Measurements from ENCODE around the gene AFMID. TPM values are rescaled to one million over a fixed set of nuclear protein-coding genes. Genes with fewer than 3 reads are reported as not detected.

Gene AFMID
- total RNA-seq, 1 experiment from 2014 or later, result 104 TPM

- no peak overlapping the region for H3K4me2 ChIP-seq (ENCODE audit: low read depth, low read length, poor library complexity, severe bottlenecking)
- no peaks in the 10 kb centered on the region for H3K9me3 ChIP-seq (ENCODE audit: low read length)
- H3K79me2 ChIP-seq (ENCODE audit: low read length), result no peaks in the 10 kb centered on the region
- no peak overlapping the region for H2AFZ ChIP-seq (ENCODE audit: low read length)
- DNase-seq, result no peak
- H3K9me2 ChIP-seq (replicated peaks; ENCODE audit: insufficient read depth, low read length), result no peaks in the 10 kb centered on the region
- H3K36me3 ChIP-seq (ENCODE audit: insufficient read depth, low read length), result peaks cover 9% of the 10 kb centered on the region
- H4K20me1 ChIP-seq (ENCODE audit: insufficient read depth, low read depth, low read length), result peaks cover 15% of the 10 kb centered on the region
- no peak overlapping the region for H3K4me3 ChIP-seq (ENCODE audit: low read length)
- peaks cover 13% of the 10 kb centered on the region for H3K4me1 ChIP-seq (ENCODE audit: low read length)
- H3K27ac ChIP-seq (ENCODE audit: low read length), result no peak overlapping the region
- H3K27me3 ChIP-seq (ENCODE audit: low read length), result no peaks in the 10 kb centered on the region
- no peak overlapping the region for H3K9ac ChIP-seq (ENCODE audit: low read length)
These were observed 44.9 kb upstream of the AFMID start for GRCh38 chr17:78142119-78142861.

DNA sequence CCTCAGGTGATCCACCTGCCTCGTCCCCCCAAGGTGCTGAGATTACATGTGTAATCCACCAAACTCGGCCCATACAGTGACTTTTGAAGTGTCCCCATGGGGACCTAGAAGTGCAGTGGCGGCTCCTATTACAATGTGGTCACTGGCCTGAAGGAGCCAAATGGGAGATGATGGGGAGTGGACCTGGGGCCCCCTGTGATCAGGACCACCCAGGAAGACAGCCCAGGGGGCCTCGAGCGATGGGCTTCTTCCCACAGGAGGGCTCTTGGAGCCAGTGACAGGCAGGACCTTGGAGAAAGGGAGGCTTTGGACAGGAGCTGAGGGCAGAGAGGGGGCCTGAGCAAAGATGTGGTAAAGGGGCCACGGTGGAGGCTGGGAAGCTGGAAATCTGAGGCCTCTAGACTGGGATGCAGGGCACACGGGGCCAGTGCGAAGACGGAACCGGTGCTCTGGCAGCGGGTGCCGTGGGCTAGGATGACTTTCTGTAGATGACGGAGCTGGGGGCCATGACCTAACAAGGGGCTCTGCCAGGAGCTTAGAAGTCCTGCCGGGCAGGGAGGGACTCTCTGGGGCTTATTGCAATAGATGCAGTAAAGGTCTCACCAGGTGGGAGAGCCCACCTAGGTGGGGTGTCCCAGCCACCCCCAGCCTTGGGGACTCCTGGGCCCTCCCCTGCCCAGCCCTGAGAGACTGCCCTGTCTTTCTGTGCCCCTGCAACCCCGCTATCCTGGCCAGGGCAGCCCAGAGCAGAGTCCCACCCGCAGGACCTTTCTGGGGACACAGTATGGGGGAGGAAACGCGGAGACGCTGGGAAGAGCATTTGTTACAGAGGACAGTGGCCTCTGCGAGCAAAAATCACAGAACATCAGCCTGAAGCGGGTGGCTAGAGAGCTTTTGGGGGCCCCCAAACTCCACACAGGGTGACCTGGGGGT, 43.7 kb upstream of the AFMID start:
- no peak for DNase-seq
- no peaks in the 10 kb centered on the region for H3K79me2 ChIP-seq (ENCODE audit: low read length)
- no peak overlapping the region for H2AFZ ChIP-seq (ENCODE audit: low read length)
- H3K4me2 ChIP-seq (ENCODE audit: low read depth, low read length, poor library complexity, severe bottlenecking), result no peak overlapping the region
- H3K36me3 ChIP-seq (ENCODE audit: insufficient read depth, low read length), result peaks cover 9% of the 10 kb centered on the region
- peaks cover 18% of the 10 kb centered on the region for H3K4me1 ChIP-seq (ENCODE audit: low read length)
- H3K9ac ChIP-seq (ENCODE audit: low read length), result no peak overlapping the region
- H4K20me1 ChIP-seq (ENCODE audit: insufficient read depth, low read depth, low read length), result peaks cover 15% of the 10 kb centered on the region
- no peaks in the 10 kb centered on the region for H3K9me2 ChIP-seq (replicated peaks; ENCODE audit: insufficient read depth, low read length)
- H3K27ac ChIP-seq (ENCODE audit: low read length), result no peak overlapping the region
- H3K9me3 ChIP-seq (ENCODE audit: low read length), result no peaks in the 10 kb centered on the region
- H3K27me3 ChIP-seq (ENCODE audit: low read length), result no peaks in the 10 kb centered on the region; the same call in 1 of the 2 replicates
- no peak overlapping the region for H3K4me3 ChIP-seq (ENCODE audit: low read length)

DNA sequence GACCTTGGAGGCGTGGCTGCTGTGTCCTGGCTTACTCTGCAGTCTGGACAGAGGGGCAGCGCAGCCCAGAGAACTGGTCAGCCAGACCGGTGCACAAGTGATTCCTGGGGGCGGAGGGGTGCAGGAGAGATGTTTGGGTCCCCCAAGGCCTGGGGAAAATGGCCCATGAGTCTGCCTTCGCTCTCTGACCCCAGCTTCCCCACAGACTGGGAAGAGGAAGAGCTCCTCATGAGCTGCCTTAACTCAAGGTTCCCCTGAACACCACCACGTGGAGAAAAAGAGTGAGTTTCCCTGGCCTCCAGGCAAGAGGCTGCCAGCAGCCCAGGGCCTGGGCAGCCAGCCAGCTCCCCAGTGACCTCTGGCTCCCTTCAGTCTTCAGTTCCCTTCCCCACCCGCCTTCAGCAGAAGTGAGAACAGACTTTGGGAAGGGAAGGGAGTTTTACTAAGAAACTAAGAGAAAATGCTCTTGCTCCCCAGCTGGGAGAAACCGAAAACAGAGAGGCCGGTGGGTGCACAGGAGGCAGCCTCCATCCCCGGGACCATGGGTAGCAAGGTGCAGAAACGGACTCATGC, 42.9 kb upstream of the AFMID start:
- no peaks in the 10 kb centered on the region; the same call in 1 of the 2 replicates for H3K27me3 ChIP-seq (ENCODE audit: low read length)
- H3K9me3 ChIP-seq (ENCODE audit: low read length), result no peaks in the 10 kb centered on the region
- H3K4me2 ChIP-seq (ENCODE audit: low read depth, low read length, poor library complexity, severe bottlenecking), result no peak overlapping the region
- no peak overlapping the region for H2AFZ ChIP-seq (ENCODE audit: low read length)
- no peaks in the 10 kb centered on the region for H3K79me2 ChIP-seq (ENCODE audit: low read length)
- H3K27ac ChIP-seq (ENCODE audit: low read length), result no peak overlapping the region
- H3K9me2 ChIP-seq (replicated peaks; ENCODE audit: insufficient read depth, low read length), result no peaks in the 10 kb centered on the region
- H3K36me3 ChIP-seq (ENCODE audit: insufficient read depth, low read length), result peaks cover 9% of the 10 kb centered on the region
- peaks cover 15% of the 10 kb centered on the region for H4K20me1 ChIP-seq (ENCODE audit: insufficient read depth, low read depth, low read length)
- H3K4me3 ChIP-seq (ENCODE audit: low read length), result no peak overlapping the region
- no peak overlapping the region for H3K9ac ChIP-seq (ENCODE audit: low read length)
- peaks cover 20% of the 10 kb centered on the region for H3K4me1 ChIP-seq (ENCODE audit: low read length)
- peak; percentile 64 for DNase-seq

GRCh38 chr17:78144736-78145641, 42.2 kb upstream of the AFMID start:
- no peak overlapping the region for H2AFZ ChIP-seq (ENCODE audit: low read length)
- H3K27me3 ChIP-seq (ENCODE audit: low read length), result no peaks in the 10 kb centered on the region; the same call in 1 of the 2 replicates
- no peaks in the 10 kb centered on the region for H3K9me2 ChIP-seq (replicated peaks; ENCODE audit: insufficient read depth, low read length)
- peaks cover 20% of the 10 kb centered on the region for H3K4me1 ChIP-seq (ENCODE audit: low read length)
- no peaks in the 10 kb centered on the region for H3K79me2 ChIP-seq (ENCODE audit: low read length)
- no peak overlapping the region for H3K4me2 ChIP-seq (ENCODE audit: low read depth, low read length, poor library complexity, severe bottlenecking)
- H3K4me3 ChIP-seq (ENCODE audit: low read length), result no peak overlapping the region
- H3K36me3 ChIP-seq (ENCODE audit: insufficient read depth, low read length), result peaks cover 9% of the 10 kb centered on the region
- no peak overlapping the region for H3K27ac ChIP-seq (ENCODE audit: low read length)
- H3K9me3 ChIP-seq (ENCODE audit: low read length), result no peaks in the 10 kb centered on the region
- peaks cover 15% of the 10 kb centered on the region for H4K20me1 ChIP-seq (ENCODE audit: insufficient read depth, low read depth, low read length)
- H3K9ac ChIP-seq (ENCODE audit: low read length), result no peak overlapping the region
- DNase-seq, result no peak

DNA sequence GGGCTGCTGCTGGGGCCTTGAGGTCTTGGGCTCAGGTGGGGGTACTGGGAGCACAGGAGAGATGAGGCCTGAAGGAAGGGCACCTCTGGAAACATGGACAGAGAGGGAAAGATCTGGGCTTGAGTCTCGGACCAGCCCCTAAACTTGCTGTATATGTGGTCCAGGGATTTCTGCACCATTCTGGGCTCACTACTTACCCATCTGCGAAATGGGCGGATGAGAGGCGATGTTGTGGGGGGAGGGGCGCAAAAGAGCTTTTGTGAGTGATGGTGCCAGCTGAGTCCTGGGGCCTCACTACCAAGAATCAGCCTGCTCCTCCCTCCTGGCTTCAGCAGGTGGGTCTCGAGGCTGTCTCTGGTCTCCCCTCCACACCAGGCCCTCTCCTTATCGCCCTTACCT, 40.7 kb upstream of the AFMID start:
- H3K36me3 ChIP-seq (ENCODE audit: insufficient read depth, low read length), result peaks cover 7% of the 10 kb centered on the region
- no peaks in the 10 kb centered on the region for H3K9me3 ChIP-seq (ENCODE audit: low read length)
- H3K4me2 ChIP-seq (ENCODE audit: low read depth, low read length, poor library complexity, severe bottlenecking), result no peak overlapping the region
- peaks cover 13% of the 10 kb centered on the region for H4K20me1 ChIP-seq (ENCODE audit: insufficient read depth, low read depth, low read length)
- no peaks in the 10 kb centered on the region for H3K9me2 ChIP-seq (replicated peaks; ENCODE audit: insufficient read depth, low read length)
- H3K27ac ChIP-seq (ENCODE audit: low read length), result no peak overlapping the region
- no peak overlapping the region for H2AFZ ChIP-seq (ENCODE audit: low read length)
- H3K4me1 ChIP-seq (ENCODE audit: low read length), result peaks cover 20% of the 10 kb centered on the region
- no peak overlapping the region for H3K4me3 ChIP-seq (ENCODE audit: low read length)
- no peaks in the 10 kb centered on the region; the same call in 1 of the 2 replicates for H3K27me3 ChIP-seq (ENCODE audit: low read length)
- no peak for DNase-seq
- H3K9ac ChIP-seq (ENCODE audit: low read length), result no peak overlapping the region
- H3K79me2 ChIP-seq (ENCODE audit: low read length), result no peaks in the 10 kb centered on the region

GRCh38 chr17:78146881-78147280, 40.3 kb upstream of the AFMID start:
- H3K36me3 ChIP-seq (ENCODE audit: insufficient read depth, low read length), result peaks cover 3% of the 10 kb centered on the region
- H3K9me3 ChIP-seq (ENCODE audit: low read length), result no peaks in the 10 kb centered on the region
- H3K27ac ChIP-seq (ENCODE audit: low read length), result no peak overlapping the region
- H3K4me3 ChIP-seq (ENCODE audit: low read length), result no peak overlapping the region
- H3K9me2 ChIP-seq (replicated peaks; ENCODE audit: insufficient read depth, low read length), result no peaks in the 10 kb centered on the region
- H3K79me2 ChIP-seq (ENCODE audit: low read length), result no peaks in the 10 kb centered on the region
- peaks cover 9% of the 10 kb centered on the region for H4K20me1 ChIP-seq (ENCODE audit: insufficient read depth, low read depth, low read length)
- no peak overlapping the region for H2AFZ ChIP-seq (ENCODE audit: low read length)
- peaks cover 20% of the 10 kb centered on the region for H3K4me1 ChIP-seq (ENCODE audit: low read length)
- DNase-seq, result no peak
- no peaks in the 10 kb centered on the region; the same call in 1 of the 2 replicates for H3K27me3 ChIP-seq (ENCODE audit: low read length)
- peak overlapping the region; percentile 27 for H3K4me2 ChIP-seq (ENCODE audit: low read depth, low read length, poor library complexity, severe bottlenecking)
- H3K9ac ChIP-seq (ENCODE audit: low read length), result peak overlapping the region; percentile 11

DNA sequence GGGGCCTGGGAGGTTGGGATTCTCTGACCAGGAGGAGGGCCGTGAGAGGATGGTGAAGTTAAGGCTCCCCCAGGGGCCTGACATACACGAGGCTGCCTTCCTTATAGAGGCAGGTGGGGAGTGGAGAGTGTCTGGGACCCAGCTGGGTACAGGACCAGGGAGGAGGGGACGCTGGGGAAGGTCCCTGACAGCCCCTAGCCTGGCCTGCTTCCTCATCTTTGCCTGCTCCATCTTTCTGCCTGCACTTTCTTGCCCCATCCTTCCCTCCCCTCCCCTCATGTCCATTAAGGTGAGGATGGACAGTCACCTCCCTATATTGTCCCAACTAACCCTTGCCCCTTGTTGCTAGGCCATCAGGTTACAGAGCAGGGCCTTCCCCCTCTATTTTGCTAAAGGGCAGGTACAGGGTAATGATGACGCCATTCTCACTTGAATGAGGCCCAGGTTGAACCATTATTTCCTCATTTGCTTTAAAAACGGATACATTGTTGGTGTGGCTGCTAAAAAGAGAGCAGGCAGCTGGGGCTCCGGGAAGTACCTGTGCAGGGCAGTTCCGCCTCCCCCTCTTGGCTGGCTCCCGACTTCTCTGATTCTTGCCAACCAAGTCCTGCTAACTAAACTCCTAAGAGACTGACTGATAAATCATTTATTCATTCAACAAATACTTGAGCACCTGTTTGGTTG, 39.7 kb upstream of the AFMID start:
- no peaks in the 10 kb centered on the region for H3K79me2 ChIP-seq (ENCODE audit: low read length)
- H3K9ac ChIP-seq (ENCODE audit: low read length), result peak overlapping the region; percentile 11
- peaks cover 24% of the 10 kb centered on the region for H3K4me1 ChIP-seq (ENCODE audit: low read length)
- H3K9me3 ChIP-seq (ENCODE audit: low read length), result no peaks in the 10 kb centered on the region
- peak; percentile 64 for DNase-seq
- H3K4me2 ChIP-seq (ENCODE audit: low read depth, low read length, poor library complexity, severe bottlenecking), result peak overlapping the region; percentile 27
- H3K4me3 ChIP-seq (ENCODE audit: low read length), result no peak overlapping the region
- H3K36me3 ChIP-seq (ENCODE audit: insufficient read depth, low read length), result no peaks in the 10 kb centered on the region
- H4K20me1 ChIP-seq (ENCODE audit: insufficient read depth, low read depth, low read length), result peaks cover 3% of the 10 kb centered on the region; the same call in 1 of the 2 replicates
- no peak overlapping the region; the same call in 1 of the 2 replicates for H3K27ac ChIP-seq (ENCODE audit: low read length)
- H3K9me2 ChIP-seq (replicated peaks; ENCODE audit: insufficient read depth, low read length), result no peaks in the 10 kb centered on the region
- no peaks in the 10 kb centered on the region; the same call in 1 of the 2 replicates for H3K27me3 ChIP-seq (ENCODE audit: low read length)
- H2AFZ ChIP-seq (ENCODE audit: low read length), result peak overlapping the region; percentile 11; the same call in 1 of the 2 replicates
